Measurements from ENCODE around the gene ZNF638.

The ZNF638 gene

DNA sequence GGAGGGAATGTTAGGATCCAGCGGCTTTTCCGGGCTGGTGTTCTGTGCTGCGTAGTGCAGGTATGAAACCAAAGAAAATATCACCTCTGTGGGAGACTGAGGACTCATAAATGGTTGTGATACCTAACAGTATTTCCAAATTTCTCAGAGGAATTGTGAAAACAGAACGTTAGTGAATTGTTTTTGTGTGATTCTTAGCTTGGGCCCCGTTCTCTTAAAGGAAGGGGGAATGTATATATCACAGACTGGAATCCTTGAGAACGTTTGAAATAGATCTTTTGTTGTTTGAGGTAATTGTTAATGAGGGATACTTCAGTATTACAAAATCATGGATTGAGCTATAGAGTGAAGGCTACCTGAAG, 834 bp downstream of the ZNF638 start:
- DNase-seq (ENCODE audit: low read depth in 2 of 3, low spot score in 1 of 3) = no peak

DNA sequence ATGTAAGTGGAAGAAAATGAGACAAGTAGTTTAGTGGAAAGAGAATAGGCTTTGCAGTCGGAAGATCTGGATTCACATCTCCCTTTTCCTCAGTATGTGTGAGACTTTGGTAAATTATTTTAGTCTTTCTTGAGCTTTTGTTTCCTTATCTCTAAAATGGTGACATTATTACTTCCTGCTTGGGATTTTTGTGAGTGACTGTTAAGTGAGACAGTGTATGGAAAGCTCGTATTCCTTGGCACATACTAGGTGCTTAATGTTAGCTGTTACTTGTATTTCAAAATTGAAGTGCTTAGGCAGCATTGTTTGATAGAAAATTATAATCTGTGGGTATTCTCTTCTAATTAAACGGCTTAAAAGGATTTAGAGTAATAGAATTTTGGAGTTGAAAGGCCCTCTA, 2.0 kb downstream of the ZNF638 start:
- no peak for DNase-seq (ENCODE audit: low read depth in 2 of 3, low spot score in 1 of 3)

DNA sequence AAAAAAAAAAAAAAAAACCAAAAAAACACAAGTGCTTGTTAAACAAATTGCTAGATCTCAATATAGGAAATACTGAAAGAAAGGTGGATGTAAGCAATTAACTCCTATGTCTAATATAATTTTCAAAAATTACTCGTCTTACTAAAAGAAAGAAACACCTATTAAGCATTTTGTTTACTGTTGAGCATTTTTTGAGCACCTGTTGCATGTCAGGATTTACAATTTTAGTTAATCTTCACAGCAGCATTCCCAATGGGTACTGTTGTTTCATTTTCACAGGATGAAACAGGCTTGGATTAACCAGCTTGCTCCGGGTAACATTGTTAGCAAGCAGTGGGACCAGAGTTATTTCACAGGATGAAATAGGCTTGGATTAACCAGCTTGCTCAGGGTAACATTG, 4.8 kb downstream of the ZNF638 start:
- DNase-seq (ENCODE audit: low read depth in 2 of 3, low spot score in 1 of 3) = no peak

DNA sequence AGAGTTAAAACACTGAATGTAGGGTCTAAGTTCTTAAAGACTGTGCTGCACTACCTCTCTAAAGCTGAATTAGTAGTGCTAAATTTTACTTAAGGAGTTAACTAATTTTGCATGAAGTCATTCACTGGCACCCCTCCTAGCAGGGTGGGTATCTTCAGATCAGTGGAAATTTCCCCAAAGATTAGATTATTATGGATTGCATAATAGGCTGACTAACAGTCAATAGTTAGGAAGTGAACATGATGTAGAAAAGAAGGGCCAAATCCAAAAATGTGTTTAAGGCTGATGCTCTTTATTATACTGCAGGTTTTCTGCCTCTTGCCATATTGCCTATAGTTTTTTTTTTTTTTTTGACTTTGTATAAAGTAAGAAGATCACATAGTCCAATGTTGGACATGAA, 5.2 kb downstream of the ZNF638 start:
- no peak for DNase-seq (ENCODE audit: low read depth in 2 of 3, low spot score in 1 of 3)

DNA sequence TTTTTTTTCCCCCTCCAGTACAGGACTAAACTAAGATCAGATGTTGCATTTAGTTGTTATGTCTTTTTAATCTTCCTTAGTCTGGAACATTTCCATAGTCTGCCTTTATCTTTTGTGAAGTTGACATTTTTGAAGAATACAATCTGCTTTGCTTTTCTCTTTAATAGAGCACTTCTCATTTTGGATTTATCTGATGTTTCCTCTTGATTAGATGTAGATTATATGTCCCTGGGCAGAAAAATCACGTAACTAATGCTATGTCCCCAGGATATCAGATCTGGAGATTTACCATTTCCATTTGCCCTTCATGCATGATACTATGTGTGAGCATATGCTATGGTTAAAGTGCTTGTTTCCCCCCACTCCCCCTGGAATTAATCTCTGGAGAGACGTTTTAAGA, 6.2 kb downstream of the ZNF638 start:
- no peak for DNase-seq (ENCODE audit: low read depth in 2 of 3, low spot score in 1 of 3)

DNA sequence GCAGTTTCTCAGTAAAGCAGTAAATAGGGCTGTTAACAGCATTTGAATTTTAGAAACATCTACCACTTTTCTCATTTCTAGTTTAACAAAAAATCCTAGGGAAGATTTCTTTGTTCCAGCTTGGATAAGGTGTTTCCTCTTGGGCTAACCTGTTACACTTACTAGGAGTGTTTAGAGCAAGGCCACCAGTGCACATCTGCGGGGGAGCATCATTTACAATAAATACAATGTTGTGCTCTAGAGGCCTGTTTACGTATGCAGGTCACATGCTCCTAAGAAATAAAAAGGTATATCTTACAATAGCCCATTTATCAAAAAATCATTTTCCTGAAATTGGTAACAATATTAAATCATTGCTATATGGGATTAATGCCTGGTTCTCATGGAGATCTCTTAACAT, 8.1 kb downstream of the ZNF638 start:
- DNase-seq (ENCODE audit: low read depth in 2 of 3, low spot score in 1 of 3) = no peak

DNA sequence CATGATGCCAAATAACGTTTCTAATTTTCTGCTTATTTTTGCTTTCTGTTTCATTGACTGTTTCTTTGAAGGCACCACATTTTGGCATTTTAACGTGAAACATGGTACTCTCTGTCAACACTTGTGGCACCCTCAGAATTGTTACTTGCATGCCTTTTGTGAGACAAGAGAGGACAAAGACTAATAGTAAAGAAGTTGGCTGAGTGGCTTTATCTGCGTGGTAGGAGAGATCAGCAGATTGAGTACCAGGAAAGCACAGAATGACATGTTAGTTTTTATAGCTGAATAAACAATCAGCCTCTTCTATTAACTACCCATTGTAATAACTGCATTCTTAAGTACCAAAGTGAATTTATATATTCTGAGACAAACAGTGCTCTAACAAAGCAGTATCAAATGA, 8.6 kb downstream of the ZNF638 start:
- DNase-seq (ENCODE audit: low read depth in 2 of 3, low spot score in 1 of 3) = no peak

DNA sequence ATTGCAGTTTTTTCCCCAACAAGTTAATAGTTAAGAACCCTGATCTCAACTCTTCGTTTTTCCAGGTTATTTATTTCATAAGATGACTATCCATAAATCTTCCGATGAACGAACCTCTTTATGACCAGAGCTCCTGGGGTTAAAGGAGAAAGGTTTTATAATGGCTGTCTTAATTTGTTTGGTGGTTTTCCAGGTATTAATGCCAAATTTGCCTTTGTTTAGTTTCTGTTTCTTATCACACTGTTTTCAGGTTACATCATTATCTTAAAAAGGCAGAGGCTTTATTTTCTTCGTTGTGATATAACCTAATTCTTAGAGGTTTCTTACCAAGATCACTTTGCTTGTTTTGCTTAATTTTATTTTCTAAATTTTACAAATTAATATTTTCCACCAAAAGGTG, 10.1 kb downstream of the ZNF638 start:
- no peak for DNase-seq (ENCODE audit: low read depth in 2 of 3, low spot score in 1 of 3)

DNA sequence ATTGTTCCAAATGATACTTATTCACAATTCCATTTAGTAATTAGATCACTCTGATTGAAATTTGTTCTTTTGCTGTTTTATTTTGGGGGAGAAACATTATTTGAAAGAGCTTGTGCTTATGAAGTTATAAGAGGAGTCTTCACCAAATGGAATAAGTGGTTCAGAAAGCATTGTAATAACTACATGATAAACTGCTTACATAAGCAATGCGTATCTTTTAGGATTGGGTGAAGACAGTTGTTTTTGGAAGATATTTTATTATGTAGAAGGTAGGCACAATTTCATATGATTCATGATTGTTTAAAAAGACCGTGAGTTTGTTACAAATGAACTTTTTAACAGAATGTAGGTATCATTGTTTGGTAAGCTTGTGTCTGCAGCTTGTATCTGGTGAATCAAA, 14.5 kb downstream of the ZNF638 start:
- DNase-seq (ENCODE audit: low read depth in 2 of 3, low spot score in 1 of 3) = no peak

DNA sequence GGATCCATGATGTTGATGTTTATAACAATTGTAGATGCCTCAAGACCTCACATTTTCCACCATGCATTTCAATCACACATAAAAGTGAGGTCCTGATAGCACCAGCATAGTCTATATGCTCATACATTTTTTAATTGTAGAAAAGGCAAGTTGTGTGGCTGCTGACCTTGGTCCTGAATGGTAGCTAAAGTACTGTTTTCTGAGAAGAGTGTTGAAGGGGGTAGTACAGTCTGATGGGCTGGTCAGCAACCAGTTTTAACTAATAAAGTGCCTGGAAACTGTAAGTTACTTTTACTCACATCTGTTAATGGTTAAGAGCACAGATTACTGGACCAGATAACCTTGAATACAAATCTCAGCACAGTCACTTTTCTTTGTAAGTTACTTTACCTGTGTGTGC, 15.9 kb downstream of the ZNF638 start:
- DNase-seq (ENCODE audit: low read depth in 2 of 3, low spot score in 1 of 3) = no peak

DNA sequence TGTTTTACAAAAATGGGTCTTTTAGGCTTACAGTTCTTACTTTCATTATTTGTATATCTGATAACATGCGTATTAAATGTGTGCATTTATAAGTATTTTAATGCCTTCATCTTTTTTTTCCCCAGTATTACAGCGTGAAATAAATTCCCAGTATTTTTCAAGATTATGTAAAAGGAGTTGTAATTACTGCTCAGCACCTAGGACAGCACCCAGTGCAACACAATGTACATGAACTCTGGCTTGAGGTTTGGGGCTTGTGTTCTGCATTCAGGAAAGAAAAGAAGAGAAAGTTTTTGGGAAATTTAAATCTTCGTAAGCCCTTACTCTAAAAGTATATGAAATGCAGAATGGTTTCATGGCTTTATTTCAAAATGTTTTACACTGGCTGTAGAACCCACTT, 16.7 kb downstream of the ZNF638 start:
- DNase-seq (ENCODE audit: low read depth in 2 of 3, low spot score in 1 of 3) = no peak

DNA sequence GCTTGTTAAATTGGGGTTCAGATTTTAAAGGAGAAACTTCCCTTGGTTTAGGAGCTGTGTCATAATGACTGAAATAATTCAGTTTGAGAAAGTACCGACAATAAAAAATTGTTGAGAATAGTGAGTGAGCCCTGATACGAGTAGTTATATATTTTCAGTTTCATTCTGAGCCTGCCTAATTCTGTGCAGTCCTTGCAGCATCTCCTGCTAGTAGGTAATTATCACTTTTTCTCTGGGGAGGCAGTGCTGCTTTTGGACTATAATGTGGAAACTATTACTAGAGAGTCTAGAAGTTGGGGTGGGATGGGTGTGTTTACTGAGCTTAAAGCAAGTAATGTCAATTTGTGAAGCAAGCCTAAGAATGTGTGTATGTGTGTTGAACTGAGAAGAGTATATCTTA, 21.7 kb downstream of the ZNF638 start:
- no peak for DNase-seq (ENCODE audit: low read depth in 2 of 3, low spot score in 1 of 3)

DNA sequence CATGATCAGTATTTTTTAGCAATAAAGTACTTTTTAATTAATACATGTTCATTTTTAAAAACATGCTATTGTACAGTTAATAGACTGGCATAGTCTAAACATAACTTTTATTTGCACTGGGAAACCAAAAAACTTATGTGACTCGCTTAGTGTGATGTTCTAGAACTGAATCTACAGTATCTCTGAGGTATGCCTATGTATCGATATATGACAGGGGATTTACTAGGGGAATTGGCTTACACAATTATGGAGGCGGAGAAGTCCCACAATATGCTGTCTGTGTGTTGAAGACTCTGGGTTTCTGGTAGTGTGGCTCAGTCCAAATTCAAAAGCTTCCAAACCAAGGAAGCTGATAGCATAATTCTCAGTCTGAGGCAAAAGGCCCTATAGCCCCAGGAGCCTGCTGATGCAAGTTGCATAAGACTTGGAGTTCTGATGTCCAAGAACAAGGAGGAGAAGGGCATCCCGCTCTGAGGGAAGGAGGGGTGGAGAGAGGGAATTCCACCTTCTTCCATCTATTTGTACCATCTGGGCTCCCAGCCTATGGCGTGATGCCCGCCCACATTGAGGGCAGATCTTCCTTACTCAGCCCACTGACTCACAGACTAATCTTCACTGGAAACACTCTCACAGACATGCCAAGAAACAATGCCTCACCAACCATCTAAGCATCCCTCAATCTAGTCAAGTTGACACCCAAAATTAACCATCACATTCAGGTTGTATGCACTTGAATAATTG, 27.5 kb downstream of the ZNF638 start:
- peak in 2 of 3 donors; percentile 6 to 18 for DNase-seq (ENCODE audit: low read depth in 2 of 3, low spot score in 1 of 3)

DNA sequence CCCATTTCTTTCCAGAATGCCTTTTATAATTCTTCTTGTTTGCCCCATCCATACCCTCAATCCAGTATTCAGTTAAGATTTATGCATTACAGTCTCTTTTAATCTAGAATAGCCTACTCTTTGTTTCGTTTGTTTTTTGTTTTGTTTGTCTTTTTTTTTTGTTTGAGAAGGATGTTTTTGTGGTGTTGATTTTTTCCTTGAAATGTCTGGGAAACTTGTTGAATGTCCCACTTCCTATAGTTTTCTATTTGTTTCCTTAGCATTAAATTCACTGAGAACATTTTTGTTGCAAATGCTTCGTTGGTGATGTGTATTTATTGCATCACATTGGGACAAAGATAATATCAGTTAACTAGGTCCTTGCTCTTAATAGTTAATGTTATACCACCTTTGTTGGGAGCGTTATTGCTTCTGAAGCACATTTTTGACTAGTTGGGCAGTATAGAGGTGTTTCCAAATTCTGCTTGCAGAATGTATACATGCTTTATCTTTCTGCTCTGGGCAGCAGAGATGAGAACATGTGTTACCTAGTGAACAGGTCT, 28.9 kb downstream of the ZNF638 start:
- no peak for DNase-seq (ENCODE audit: low read depth in 2 of 3, low spot score in 1 of 3)

DNA sequence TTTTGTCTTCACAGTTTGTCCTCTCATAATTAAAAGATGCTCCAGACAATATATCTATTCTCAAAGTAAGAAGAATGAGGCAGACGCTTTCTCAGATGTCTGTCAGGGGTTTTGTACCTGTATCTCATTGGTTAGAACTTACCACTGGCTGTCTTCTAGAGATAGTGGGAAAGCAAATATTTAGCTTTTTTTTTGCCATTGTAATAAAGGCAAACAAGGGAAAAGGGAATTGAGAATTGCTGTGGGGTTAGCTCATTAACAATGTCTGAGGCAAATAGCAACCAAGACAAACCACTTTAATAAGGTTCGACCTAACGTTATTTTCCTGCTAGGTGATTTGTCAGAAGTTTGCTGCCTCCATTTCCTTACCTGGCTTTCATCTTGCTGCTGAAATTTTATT, 30.0 kb downstream of the ZNF638 start:
- DNase-seq (ENCODE audit: low read depth in 2 of 3, low spot score in 1 of 3) = no peak

DNA sequence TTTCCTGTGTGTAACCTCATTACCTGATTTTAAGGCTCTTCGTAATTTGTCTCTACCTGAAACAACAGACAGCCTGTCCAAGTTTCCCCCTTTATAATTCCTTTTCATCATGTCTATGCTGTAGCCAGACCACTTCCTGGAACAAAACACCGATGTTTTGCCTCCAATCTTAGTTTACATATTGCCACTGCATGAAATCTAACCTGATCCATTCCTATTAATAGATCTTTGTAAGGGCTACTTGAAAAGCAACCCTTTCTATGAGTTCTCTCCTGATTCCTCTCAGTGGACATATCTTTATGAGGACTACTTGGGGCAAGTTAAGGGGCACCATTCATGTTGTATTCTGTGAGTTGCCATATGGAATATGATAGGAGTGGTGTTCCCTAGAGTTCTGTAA, 30.9 kb downstream of the ZNF638 start:
- no peak for DNase-seq (ENCODE audit: low read depth in 2 of 3, low spot score in 1 of 3)

DNA sequence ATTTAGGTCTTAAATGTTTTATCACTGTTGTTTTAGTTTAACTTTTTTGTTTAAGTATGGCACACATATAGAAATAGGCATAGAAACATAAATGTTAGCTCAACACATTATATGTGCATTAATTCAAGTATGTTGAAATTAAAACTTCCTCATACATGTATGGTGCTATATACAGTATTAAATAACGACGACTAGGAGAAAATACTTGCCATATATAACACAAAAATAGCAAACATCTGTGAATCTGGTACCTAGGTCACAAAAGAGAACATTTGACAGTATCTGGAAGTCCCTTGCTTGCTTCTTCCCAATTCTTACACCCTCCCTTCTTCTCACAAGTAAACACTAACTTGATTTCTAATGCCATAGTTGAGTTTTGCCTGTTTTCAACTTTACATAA, 38.4 kb downstream of the ZNF638 start:
- DNase-seq (ENCODE audit: low read depth in 2 of 3, low spot score in 1 of 3) = no peak

DNA sequence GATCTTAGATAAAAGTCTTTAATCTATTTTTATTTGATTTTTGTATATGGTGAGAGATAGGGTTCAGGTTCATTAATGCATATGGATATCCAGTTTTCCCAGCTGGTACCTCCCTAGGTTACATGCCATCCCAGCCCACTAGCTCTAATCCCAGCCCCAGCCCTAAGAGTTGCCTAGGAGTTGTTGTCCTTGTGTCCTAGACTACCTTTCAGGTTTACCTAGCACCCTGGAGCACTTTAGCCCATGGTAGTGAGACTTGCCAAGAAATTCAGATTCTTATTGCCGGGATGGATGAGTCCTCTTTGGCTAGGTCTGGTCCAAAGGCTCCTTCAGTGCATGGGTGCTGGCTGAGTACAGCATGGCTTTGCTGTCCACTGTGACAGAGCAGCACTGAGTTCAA, 40.5 kb downstream of the ZNF638 start:
- no peak for DNase-seq (ENCODE audit: low read depth in 2 of 3, low spot score in 1 of 3)

DNA sequence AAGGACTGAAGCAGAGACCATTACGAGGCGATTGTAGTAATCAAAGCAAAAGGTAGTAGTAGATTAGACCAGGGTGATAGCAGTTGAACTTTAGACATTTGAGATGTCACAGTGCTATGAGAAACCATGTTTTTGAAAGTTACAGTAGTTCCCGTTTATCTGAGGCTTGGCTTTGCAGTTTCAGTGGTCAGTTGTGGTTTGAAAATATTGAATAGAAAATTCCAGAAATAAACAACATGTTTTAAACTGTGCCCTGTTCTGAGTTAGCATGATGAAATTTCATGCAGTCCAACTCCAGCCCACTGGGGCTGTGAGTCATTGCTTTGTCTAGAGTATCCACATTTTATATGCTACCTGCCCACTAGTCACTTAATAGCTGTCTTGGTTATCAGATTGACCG, 47.5 kb downstream of the ZNF638 start:
- DNase-seq (ENCODE audit: low read depth in 2 of 3, low spot score in 1 of 3) = no peak

DNA sequence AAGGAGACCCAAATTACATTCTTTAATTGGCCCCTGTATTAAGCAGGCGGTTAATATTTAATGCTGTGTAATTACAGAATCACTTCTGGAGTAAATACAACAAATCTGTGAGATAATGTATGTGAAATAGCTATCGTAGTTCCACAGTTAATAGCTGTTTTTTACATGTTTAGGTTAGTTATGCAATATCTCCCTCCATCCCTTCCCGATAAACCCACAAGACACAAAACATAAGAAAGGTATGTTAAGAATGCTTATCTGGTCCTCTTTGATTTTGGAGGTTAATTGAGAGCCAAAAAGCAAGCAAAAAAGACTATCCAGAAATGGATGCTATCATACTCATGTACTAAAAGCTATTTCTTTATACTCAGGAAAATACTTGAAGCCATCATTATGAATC, 49.1 kb downstream of the ZNF638 start:
- DNase-seq (ENCODE audit: low read depth in 2 of 3, low spot score in 1 of 3) = no peak

DNA sequence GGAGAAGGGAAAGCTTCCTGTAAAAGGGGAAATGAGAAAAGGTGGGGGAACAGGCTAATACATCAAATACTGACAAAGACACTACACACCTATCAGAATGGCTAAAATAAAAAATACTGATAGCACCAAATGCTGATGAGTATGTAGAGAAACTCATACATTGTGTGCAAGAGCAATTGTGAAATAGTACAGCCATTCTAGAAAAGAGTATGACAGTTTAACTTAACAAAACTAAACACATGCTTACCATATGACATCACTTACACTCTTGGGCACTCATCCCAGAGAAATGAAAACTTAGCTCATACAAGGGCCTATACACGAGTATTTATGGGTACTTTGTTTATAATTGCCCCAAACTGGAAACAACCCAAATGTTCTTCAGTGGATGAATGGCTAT, 53.4 kb downstream of the ZNF638 start:
- DNase-seq (ENCODE audit: low read depth in 2 of 3, low spot score in 1 of 3) = no peak

DNA sequence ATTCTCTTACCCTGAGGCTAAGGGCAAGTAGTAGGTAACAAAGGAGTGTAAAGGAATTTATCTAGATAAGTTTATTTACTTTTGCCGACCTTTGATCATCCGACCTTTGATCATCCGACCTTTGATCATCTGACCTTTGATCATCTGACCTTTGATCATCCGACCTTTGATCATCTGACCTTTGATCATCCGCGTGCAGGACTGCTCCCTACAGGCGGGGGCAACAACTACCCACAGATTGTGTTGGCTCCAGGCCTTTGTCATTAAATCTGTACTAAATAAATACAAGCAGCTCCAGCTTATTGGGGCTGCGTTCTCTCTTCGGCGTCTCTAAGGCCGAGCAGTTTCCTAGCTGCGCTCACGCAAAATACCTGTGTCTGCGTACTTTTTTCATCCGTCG, 56.6 kb downstream of the ZNF638 start:
- no peak for DNase-seq (ENCODE audit: low read depth in 2 of 3, low spot score in 1 of 3)

DNA sequence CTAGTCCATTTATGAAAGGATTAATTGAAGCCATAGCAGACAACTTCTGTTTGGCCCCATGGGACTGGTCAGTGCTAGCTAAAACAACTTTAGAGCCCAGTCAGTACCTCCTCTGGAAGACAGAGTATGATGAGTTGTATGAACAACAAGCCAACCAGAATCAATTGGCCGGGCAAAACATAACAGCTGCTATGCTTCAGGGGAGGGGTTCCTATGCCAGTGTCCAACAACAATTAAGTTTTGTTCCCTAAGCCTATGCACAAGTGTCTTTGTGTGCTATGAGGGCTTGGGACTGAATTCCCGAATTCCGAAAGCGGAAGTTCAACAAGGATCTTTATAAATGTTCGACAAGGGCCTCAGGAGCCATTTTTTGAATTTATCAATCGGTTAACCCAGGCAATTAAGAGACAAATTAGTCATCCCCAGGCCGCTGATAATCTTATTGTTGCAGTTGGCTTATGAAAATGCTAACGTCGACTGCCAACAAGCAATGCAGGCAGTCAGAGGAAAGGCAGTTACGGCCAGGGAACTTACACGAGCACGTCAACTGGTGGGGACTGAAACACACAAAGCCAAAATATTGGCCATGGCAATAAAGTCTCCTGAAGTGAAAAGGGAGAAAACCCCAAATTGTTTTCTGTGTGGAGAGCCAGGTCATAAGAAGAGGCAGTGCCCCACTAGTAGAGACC, 57.9 kb downstream of the ZNF638 start:
- DNase-seq (ENCODE audit: low read depth in 2 of 3, low spot score in 1 of 3) = no peak

Data from stimulated activated CD4-positive, alpha-beta T cell treated with anti-CD3 and anti-CD28 coated beads, Interleukin-12 subunit alpha, Interleukin-12 subunit beta, amount 100 ng/mL, for 48 hours (primary cell).